GM12878 (cell line): Measurements from ENCODE around the gene PCNX1.

Experiments used
- CTCF ChIP-seq, 3 experiments: IDR thresholded peaks in 2 of 3; conservative IDR thresholded peaks in 1 of 3; 2 replicates each; pipeline ENCODE4 v1.5.1; 2011; ENCODE audit warnings: low read depth in 3 of 3, low read length in 3 of 3, mild to moderate bottlenecking in 3 of 3, control low read depth in 2 of 3, moderate library complexity in 2 of 3, inconsistent platforms in 1 of 3, mixed read lengths in 1 of 3; ENCODE audit not compliant: control insufficient read depth in 2 of 3, insufficient read depth in 1 of 3; ENCODE audit errors: extremely low read depth in 1 of 3
- ESRRA ChIP-seq: IDR thresholded peaks from 2 replicates; pipeline ENCODE4 v1.6.1; 2012; ENCODE audit warnings: mild to moderate bottlenecking, low read length, improper control_type of control experiment
- IKZF2 ChIP-seq, 2 experiments: fragments of 450-650 bp; IDR thresholded peaks; 2 replicates each; pipeline ENCODE4 v1.6.1; 2017; ENCODE audit warnings: mild to moderate bottlenecking in 2 of 2, moderate library complexity in 2 of 2
- IRF3 ChIP-seq: fragments of 450-650 bp; IDR thresholded peaks from 2 replicates; pipeline ENCODE4 v1.6.1; 2014; ENCODE audit warnings: mild to moderate bottlenecking
- JUND ChIP-seq: IDR thresholded peaks from 2 replicates; pipeline ENCODE4 v1.6.1; 2012; ENCODE audit warnings: low read depth, mild to moderate bottlenecking, low read length, improper control_type of control experiment, moderate library complexity
- PML ChIP-seq: IDR thresholded peaks from 2 replicates; pipeline ENCODE4 v1.6.1; 2012; ENCODE audit warnings: low read length, inconsistent platforms
- POLR2A ChIP-seq: IDR thresholded peaks from 2 replicates; pipeline ENCODE4 v1.6.1; 2011; ENCODE audit warnings: low read depth, mild to moderate bottlenecking, low read length
- POLR2AphosphoS2 ChIP-seq: IDR thresholded peaks from 2 replicates; pipeline ENCODE4 v1.6.1; 2011; ENCODE audit warnings: low read depth, mild to moderate bottlenecking, low read length, improper control_type of control experiment, moderate library complexity
- POLR2AphosphoS5 ChIP-seq: IDR thresholded peaks from 2 replicates; pipeline ENCODE4 v1.6.1; 2011; ENCODE audit warnings: mild to moderate bottlenecking, low read length, inconsistent platforms
- SREBF2 ChIP-seq: IDR thresholded peaks from 2 replicates; pipeline ENCODE4 v1.6.1; 2012; ENCODE audit warnings: mild to moderate bottlenecking, low read length
- SUZ12 ChIP-seq: fragments of 200-600 bp; sonication (generic); IDR thresholded peaks from one replicate; pipeline ENCODE4 v1.6.1; 2018; ENCODE audit warnings: antibody characterized with exemption, mild to moderate bottlenecking; ENCODE audit not compliant: unreplicated experiment

- TF ChIP-seq IKZF2 (IDR thresholded peaks at IDR 0.05) (no peak), SREBF2 (no peak), PML (no peak), ESRRA (no peak), POLR2AphosphoS5 (no peak), POLR2AphosphoS2 (no peak), JUND (no peak), SUZ12 (no peak), IRF3 (no peak), POLR2A (no peak), CTCF (IDR thresholded peaks at IDR 0.05 in 2 of 3, conservative IDR thresholded peaks at IDR 0.05 in 1 of 3; ENCODE audit: control insufficient read depth in 2 of 3, extremely low read depth in 1 of 3, insufficient read depth in 1 of 3, low read depth in 3 of 3, low read length in 3 of 3) (no peak)
Measured at GRCh38 chr14:70995211-70995610, 88.0 kb downstream of the PCNX1 start.
